SH-SY5Y (cell line): ENCODE measurements around the gene FIZ1.

Experiments used
- GATA2 ChIP-seq: IDR thresholded peaks from 2 replicates; pipeline ENCODE4 v1.6.1; 2011; ENCODE audit warnings: mild to moderate bottlenecking, low read depth, low read length
- GATA3 ChIP-seq: IDR thresholded peaks from 2 replicates; pipeline ENCODE4 v1.6.1; 2011; ENCODE audit warnings: low read depth, mild to moderate bottlenecking, low read length, moderate library complexity

- no peak for TF ChIP-seq GATA2
- no peak for TF ChIP-seq GATA3
These were observed 4.4 kb upstream of the FIZ1 start for GRCh38 chr19:55603581-55604292.
